ENCODE measurements around the gene DDX3X. TPM values are rescaled to one million over a fixed set of nuclear protein-coding genes. Genes with fewer than 3 reads are reported as not detected.

DDX3X gene
- total RNA-seq, 1 donor from 2014 or later = 264 TPM

- Mint-ChIP-seq H3K27ac (no peak overlapping the region), H3K4me3 (no peak overlapping the region), H3K9me3 (peaks cover 9% of the 10 kb centered on the region), H3K36me3 (peaks cover 1% of the 10 kb centered on the region), H3K4me1 (peaks cover 10% of the 10 kb centered on the region), H3K27me3 (ENCODE audit: insufficient read depth, low read depth) (peaks cover 11% of the 10 kb centered on the region)
- Histone ChIP-seq H3K79me2 (ENCODE audit: low read depth) (no peaks in the 10 kb centered on the region), H3K4me1 (peaks cover 10% of the 10 kb centered on the region), H3K36me3 (no peaks in the 10 kb centered on the region), H3F3A (ENCODE audit: low read depth) (no peaks in the 10 kb centered on the region), H3K27ac (no peak overlapping the region), H3K27me3 (no peaks in the 10 kb centered on the region), H3K9ac (no peak overlapping the region), H3K4me2 (no peak overlapping the region), H3K4me3 (no peak overlapping the region), H2AFZ (replicated peaks) (no peak overlapping the region), H4K20me1 (ENCODE audit: low read depth) (no peaks in the 10 kb centered on the region), H3K9me3 (ENCODE audit: low read depth) (no peaks in the 10 kb centered on the region)
- TF ChIP-seq EZH2phosphoT487 (IDR thresholded peaks at IDR 0.05) (no peak), EZH2 (IDR thresholded peaks at IDR 0.05) (no peak)
- TF ChIP-seq, protein P1, sequence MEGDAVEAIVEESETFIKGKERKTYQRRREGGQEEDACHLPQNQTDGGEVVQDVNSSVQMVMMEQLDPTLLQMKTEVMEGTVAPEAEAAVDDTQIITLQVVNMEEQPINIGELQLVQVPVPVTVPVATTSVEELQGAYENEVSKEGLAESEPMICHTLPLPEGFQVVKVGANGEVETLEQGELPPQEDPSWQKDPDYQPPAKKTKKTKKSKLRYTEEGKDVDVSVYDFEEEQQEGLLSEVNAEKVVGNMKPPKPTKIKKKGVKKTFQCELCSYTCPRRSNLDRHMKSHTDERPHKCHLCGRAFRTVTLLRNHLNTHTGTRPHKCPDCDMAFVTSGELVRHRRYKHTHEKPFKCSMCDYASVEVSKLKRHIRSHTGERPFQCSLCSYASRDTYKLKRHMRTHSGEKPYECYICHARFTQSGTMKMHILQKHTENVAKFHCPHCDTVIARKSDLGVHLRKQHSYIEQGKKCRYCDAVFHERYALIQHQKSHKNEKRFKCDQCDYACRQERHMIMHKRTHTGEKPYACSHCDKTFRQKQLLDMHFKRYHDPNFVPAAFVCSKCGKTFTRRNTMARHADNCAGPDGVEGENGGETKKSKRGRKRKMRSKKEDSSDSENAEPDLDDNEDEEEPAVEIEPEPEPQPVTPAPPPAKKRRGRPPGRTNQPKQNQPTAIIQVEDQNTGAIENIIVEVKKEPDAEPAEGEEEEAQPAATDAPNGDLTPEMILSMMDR (IDR thresholded peaks at IDR 0.05) = no peak
- DNase-seq (ENCODE audit: low spot score) = no peak
Measured at GRCh38 chrX:41301438-41301824, 32.5 kb upstream of the DDX3X start.

- Mint-ChIP-seq H3K36me3 (no peaks in the 10 kb centered on the region), H3K4me1 (peaks cover 10% of the 10 kb centered on the region), H3K4me3 (no peak overlapping the region), H3K27me3 (ENCODE audit: insufficient read depth, low read depth) (peaks cover 11% of the 10 kb centered on the region), H3K27ac (no peak overlapping the region), H3K9me3 (peaks cover 6% of the 10 kb centered on the region)
- DNase-seq (ENCODE audit: low spot score) = peak; percentile 30
- no peaks in the 10 kb centered on the region for H3K36me3 ChIP-seq
- no peak for TF ChIP-seq EZH2phosphoT487 (IDR thresholded peaks at IDR 0.05)
- TF ChIP-seq EZH2 (IDR thresholded peaks at IDR 0.05) = no peak
- TF ChIP-seq, protein P1 (IDR thresholded peaks at IDR 0.05) = no peak
- no peak overlapping the region for H3K9ac ChIP-seq
- peak overlapping the region; percentile 17 for H3K27ac ChIP-seq
- no peaks in the 10 kb centered on the region for H4K20me1 ChIP-seq (ENCODE audit: low read depth)
- no peaks in the 10 kb centered on the region for H3K27me3 ChIP-seq
- no peaks in the 10 kb centered on the region for H3F3A ChIP-seq (ENCODE audit: low read depth)
- no peaks in the 10 kb centered on the region for H3K79me2 ChIP-seq (ENCODE audit: low read depth)
- H3K4me3 ChIP-seq = no peak overlapping the region
- no peaks in the 10 kb centered on the region for H3K9me3 ChIP-seq (ENCODE audit: low read depth)
- peak overlapping the region; percentile 57 for H2AFZ ChIP-seq (replicated peaks)
- peaks cover 10% of the 10 kb centered on the region for H3K4me1 ChIP-seq
- no peak overlapping the region for H3K4me2 ChIP-seq
Measured at GRCh38 chrX:41302370-41302769, 31.6 kb upstream of the DDX3X start.

GRCh38 chrX:41303013-41303412 lies 30.9 kb upstream of the DDX3X start:
- H3K4me3 Mint-ChIP-seq = no peak overlapping the region
- no peaks in the 10 kb centered on the region for H3K79me2 ChIP-seq (ENCODE audit: low read depth)
- no peak overlapping the region for H3K4me2 ChIP-seq
- H3K9ac ChIP-seq = no peak overlapping the region
- H3K27ac ChIP-seq = no peak overlapping the region
- peaks cover 8% of the 10 kb centered on the region for H3K27me3 Mint-ChIP-seq (ENCODE audit: insufficient read depth, low read depth)
- H3K4me3 ChIP-seq = no peak overlapping the region
- TF ChIP-seq, protein P1 (IDR thresholded peaks at IDR 0.05) = no peak
- TF ChIP-seq EZH2 (IDR thresholded peaks at IDR 0.05) (no peak), EZH2phosphoT487 (IDR thresholded peaks at IDR 0.05) (no peak)
- no peaks in the 10 kb centered on the region for H3F3A ChIP-seq (ENCODE audit: low read depth)
- H3K27me3 ChIP-seq = no peaks in the 10 kb centered on the region
- H3K36me3 Mint-ChIP-seq = no peaks in the 10 kb centered on the region
- H2AFZ ChIP-seq (replicated peaks) = no peak overlapping the region
- no peaks in the 10 kb centered on the region for H4K20me1 ChIP-seq (ENCODE audit: low read depth)
- peaks cover 10% of the 10 kb centered on the region for H3K4me1 Mint-ChIP-seq
- no peak overlapping the region for H3K27ac Mint-ChIP-seq
- no peak for DNase-seq (ENCODE audit: low spot score)
- no peaks in the 10 kb centered on the region for H3K36me3 ChIP-seq
- H3K9me3 Mint-ChIP-seq = peaks cover 4% of the 10 kb centered on the region
- H3K4me1 ChIP-seq = peaks cover 10% of the 10 kb centered on the region
- no peaks in the 10 kb centered on the region for H3K9me3 ChIP-seq (ENCODE audit: low read depth)

Measured in neural progenitor cell (in vitro differentiated cells).